CD4-positive, alpha-beta memory T cell (primary cell): ENCODE measurements around the gene SLCO3A1. TPM values are rescaled to one million over a fixed set of nuclear protein-coding genes. Genes with fewer than 3 reads are reported as not detected.

ENCODE experiments used
- CTCF ChIA-PET: fragments of 350-600 bp; sonication (Branson Sonifier 250); formaldehyde crosslinking; loops from one replicate; lab custom pipeline; 2021; ENCODE audit warnings: inconsistent platforms; ENCODE audit not compliant: partially characterized antibody; lab: Charles Lee
- POLR2A ChIA-PET: fragments of 350-600 bp; sonication (Branson Sonifier 250); formaldehyde crosslinking; loops from one replicate; lab custom pipeline; 2021; ENCODE audit not compliant: partially characterized antibody; lab: Charles Lee
- DNase-seq, 5 donors: peaks; one replicate each; pipeline versions ENCODE4 v3.0.0 to v3.0.0-alpha.2; 2020 to 2022; ENCODE audit warnings: mixed read lengths in 1 of 5
- H3K27ac ChIP-seq: one replicate; pipeline ENCODE4 v1.7.0; 2013; ENCODE audit warnings: low read depth, low read length
- H3K27me3 ChIP-seq: 2 replicates; pipeline ENCODE4 v1.7.0; 2013; ENCODE audit warnings: mild to moderate bottlenecking, low read length, moderate library complexity; ENCODE audit not compliant: insufficient read depth
- H3K36me3 ChIP-seq: 2 replicates; pipeline ENCODE4 v1.7.0; 2013; ENCODE audit warnings: mild to moderate bottlenecking, low read length, moderate library complexity; ENCODE audit not compliant: insufficient read depth
- H3K4me1 ChIP-seq: 2 replicates; pipeline ENCODE4 v1.7.0; 2013; ENCODE audit warnings: mild to moderate bottlenecking, low read length, moderate library complexity; ENCODE audit not compliant: insufficient read depth
- H3K4me3 ChIP-seq, 2 donors: one replicate each; pipeline ENCODE4 v1.7.0; 2013; ENCODE audit warnings: low read length in 2 of 2, mild to moderate bottlenecking in 1 of 2
- H3K9me3 ChIP-seq, 2 donors: one replicate each; pipeline ENCODE4 v1.7.0; 2013; ENCODE audit warnings: low read length in 2 of 2, control low read depth in 1 of 2; ENCODE audit not compliant: control insufficient read depth in 1 of 2
- H3K27ac Mint-ChIP-seq, 7 donors: one replicate each; pipeline ENCODE4 v1.8.0; 2020 to 2021; ENCODE audit warnings: mixed read lengths in 7 of 7, mild to moderate bottlenecking in 6 of 7, inconsistent platforms in 3 of 7, moderate library complexity in 3 of 7
- H3K27me3 Mint-ChIP-seq, 2 donors: one replicate each; pipeline ENCODE4 v1.8.0; 2020 to 2021; ENCODE audit warnings: mixed read lengths in 2 of 2
- H3K36me3 Mint-ChIP-seq, 2 donors: one replicate each; pipeline ENCODE4 v1.8.0; 2020 to 2021; ENCODE audit warnings: mixed read lengths in 2 of 2, inconsistent platforms in 1 of 2, mild to moderate bottlenecking in 1 of 2
- H3K4me1 Mint-ChIP-seq, 4 donors: one replicate each; pipeline ENCODE4 v1.8.0; 2020 to 2021; ENCODE audit warnings: mixed read lengths in 4 of 4, mild to moderate bottlenecking in 1 of 4
- H3K4me3 Mint-ChIP-seq, 8 donors: one replicate each; pipeline ENCODE4 v1.8.0; 2020 to 2021; ENCODE audit warnings: mixed read lengths in 8 of 8, mild to moderate bottlenecking in 7 of 8, moderate library complexity in 6 of 8, inconsistent platforms in 3 of 8
- H3K9me3 Mint-ChIP-seq, 8 donors: one replicate each; pipeline ENCODE4 v1.8.0; 2020 to 2021; ENCODE audit warnings: mixed read lengths in 8 of 8, mild to moderate bottlenecking in 5 of 8, inconsistent platforms in 3 of 8, moderate library complexity in 1 of 8
- intact Hi-C: fragments of 100-400 bp; cut with micrococcal nuclease; formaldehyde crosslinking; loops from one replicate; pipeline ENCODE4 v1.15.1; 2023
- polyA plus RNA-seq, 2 donors: library from polyadenylated mRNA; unstranded; fragments of 300-500 nt; fragmentation: Illumina TruSeq; gene quantifications; one replicate each; pipeline ENCODE4 v1.2.3, GENCODE V29; 2021
- total RNA-seq, 2 experiments: library from RNA; stranded (reverse); gene quantifications; one replicate each; pipeline ENCODE4 v1.2.3, GENCODE V29; 2021

The SLCO3A1 gene
- total and polyA plus RNA-seq, 4 experiments from 2014 or later, result 30.9 to 61.3 (median 31.9) TPM

- Histone ChIP-seq H3K27ac (no peak overlapping the region), H3K36me3 (no peaks in the 10 kb centered on the region), H3K4me3 (no peak overlapping the region), H3K4me1 (peaks cover 18% of the 10 kb centered on the region), H3K9me3 (no peaks in the 10 kb centered on the region), H3K27me3 (no peaks in the 10 kb centered on the region)
- Mint-ChIP-seq H3K4me1 (peaks cover 46 to 72% (median 63%) of the 10 kb centered on the region in 4 donors), H3K9me3 (no peaks in the 10 kb centered on the region), H3K36me3 (peaks cover 0 to 3% of the 10 kb centered on the region in 2 donors), H3K4me3 (no peak overlapping the region), H3K27ac (peak overlapping the region in 2 of 7 donors; percentile 7 to 42), H3K27me3 (no peaks in the 10 kb centered on the region)
- no peak for DNase-seq
- ChIA-PET POLR2A (no interaction called here), CTCF (no interaction called here)
- intact Hi-C loops, result no loop called here
Observed at GRCh38 chr15:92019706-92020105, 166.2 kb downstream of the SLCO3A1 start.

GRCh38 chr15:92020207-92020606 lies 166.7 kb downstream of the SLCO3A1 start:
- H3K4me1 Mint-ChIP-seq, result peaks cover 48 to 72% (median 64%) of the 10 kb centered on the region in 4 donors
- peaks cover 18% of the 10 kb centered on the region for H3K4me1 ChIP-seq
- H3K36me3 ChIP-seq, result no peaks in the 10 kb centered on the region
- no peak overlapping the region for H3K27ac Mint-ChIP-seq
- H3K9me3 Mint-ChIP-seq, result no peaks in the 10 kb centered on the region
- H3K27me3 Mint-ChIP-seq, result no peaks in the 10 kb centered on the region
- peak overlapping the region in 1 of 8 donors; percentile 11 for H3K4me3 Mint-ChIP-seq
- DNase-seq, result no peak
- H3K9me3 ChIP-seq, result no peaks in the 10 kb centered on the region
- H3K27ac ChIP-seq, result no peak overlapping the region
- H3K4me3 ChIP-seq, result no peak overlapping the region
- no peaks in the 10 kb centered on the region for H3K27me3 ChIP-seq
- ChIA-PET CTCF (no interaction called here), POLR2A (no interaction called here)
- H3K36me3 Mint-ChIP-seq, result peaks cover 0 to 3% of the 10 kb centered on the region in 2 donors
- intact Hi-C loops, result no loop called here

GRCh38 chr15:92020804-92021203 lies 167.3 kb downstream of the SLCO3A1 start:
- Histone ChIP-seq H3K27me3 (no peaks in the 10 kb centered on the region), H3K4me3 (no peak overlapping the region), H3K27ac (no peak overlapping the region), H3K36me3 (no peaks in the 10 kb centered on the region), H3K9me3 (no peaks in the 10 kb centered on the region), H3K4me1 (peaks cover 18% of the 10 kb centered on the region)
- Mint-ChIP-seq H3K4me1 (peaks cover 49 to 70% (median 61%) of the 10 kb centered on the region in 4 donors), H3K9me3 (no peaks in the 10 kb centered on the region), H3K27ac (peak overlapping the region in 1 of 7 donors; percentile 55), H3K36me3 (peaks cover 3 to 4% of the 10 kb centered on the region in 2 donors), H3K4me3 (peak overlapping the region in 1 of 8 donors; percentile 22), H3K27me3 (no peaks in the 10 kb centered on the region)
- ChIA-PET CTCF (no interaction called here), POLR2A (no interaction called here)
- no peak for DNase-seq
- intact Hi-C loops, result no loop called here

- Mint-ChIP-seq H3K36me3 (peaks cover 3 to 4% of the 10 kb centered on the region in 2 donors), H3K4me1 (peaks cover 43 to 66% (median 54%) of the 10 kb centered on the region in 4 donors), H3K27me3 (no peaks in the 10 kb centered on the region), H3K9me3 (no peaks in the 10 kb centered on the region), H3K27ac (peak overlapping the region in 1 of 7 donors; percentile 34), H3K4me3 (peak overlapping the region in 1 of 8 donors; percentile 22)
- Histone ChIP-seq H3K9me3 (no peaks in the 10 kb centered on the region), H3K4me1 (peaks cover 18% of the 10 kb centered on the region), H3K4me3 (no peak overlapping the region), H3K27ac (no peak overlapping the region), H3K36me3 (no peaks in the 10 kb centered on the region), H3K27me3 (no peaks in the 10 kb centered on the region)
- intact Hi-C loops, result no loop called here
- DNase-seq, result no peak
- CTCF ChIA-PET, result no interaction called here
- POLR2A ChIA-PET, result no interaction called here
Observed at GRCh38 chr15:92021792-92022191, 168.3 kb downstream of the SLCO3A1 start.

GRCh38 chr15:92023965-92024364 lies 170.5 kb downstream of the SLCO3A1 start:
- no peaks in the 10 kb centered on the region for H3K9me3 ChIP-seq
- H3K4me1 ChIP-seq, result peaks cover 18% of the 10 kb centered on the region
- H3K4me3 ChIP-seq, result no peak overlapping the region
- CTCF ChIA-PET, result no interaction called here
- Mint-ChIP-seq H3K27ac (no peak overlapping the region), H3K4me3 (no peak overlapping the region), H3K9me3 (no peaks in the 10 kb centered on the region), H3K36me3 (peaks cover 4 to 10% of the 10 kb centered on the region in 2 donors), H3K27me3 (no peaks in the 10 kb centered on the region), H3K4me1 (peaks cover 36 to 53% (median 43%) of the 10 kb centered on the region in 4 donors)
- POLR2A ChIA-PET, result no interaction called here
- DNase-seq, result no peak
- intact Hi-C loops, result no loop called here
- H3K27ac ChIP-seq, result no peak overlapping the region
- H3K36me3 ChIP-seq, result no peaks in the 10 kb centered on the region
- no peaks in the 10 kb centered on the region for H3K27me3 ChIP-seq

GRCh38 chr15:92025706-92026270 lies 172.3 kb downstream of the SLCO3A1 start:
- H3K4me3 ChIP-seq, result no peak overlapping the region
- ChIA-PET POLR2A (no interaction called here), CTCF (no interaction called here)
- H3K4me1 ChIP-seq, result peaks cover 12% of the 10 kb centered on the region
- peaks cover 4 to 10% of the 10 kb centered on the region in 2 donors for H3K36me3 Mint-ChIP-seq
- H3K9me3 ChIP-seq, result no peaks in the 10 kb centered on the region
- no peaks in the 10 kb centered on the region for H3K27me3 Mint-ChIP-seq
- no peaks in the 10 kb centered on the region for H3K36me3 ChIP-seq
- peaks cover 35 to 46% (median 39%) of the 10 kb centered on the region in 4 donors for H3K4me1 Mint-ChIP-seq
- H3K4me3 Mint-ChIP-seq, result no peak overlapping the region
- H3K27ac Mint-ChIP-seq, result peak overlapping the region in 1 of 7 donors; percentile 57
- H3K27me3 ChIP-seq, result no peaks in the 10 kb centered on the region
- no peak for DNase-seq
- intact Hi-C loops, result no loop called here
- no peaks in the 10 kb centered on the region for H3K9me3 Mint-ChIP-seq
- H3K27ac ChIP-seq, result no peak overlapping the region

GRCh38 chr15:92028389-92028724 lies 174.8 kb downstream of the SLCO3A1 start:
- peaks cover 9% of the 10 kb centered on the region for H3K4me1 ChIP-seq

More at GRCh38 chr15:92028389-92028724, 174.8 kb downstream of the SLCO3A1 start:
- Mint-ChIP-seq H3K36me3 (peaks cover 4 to 6% of the 10 kb centered on the region in 2 donors), H3K27ac (no peak overlapping the region), H3K4me3 (no peak overlapping the region), H3K9me3 (no peaks in the 10 kb centered on the region), H3K27me3 (no peaks in the 10 kb centered on the region), H3K4me1 (peaks cover 32 to 49% (median 42%) of the 10 kb centered on the region in 4 donors)
- H3K9me3 ChIP-seq, result no peaks in the 10 kb centered on the region
- H3K36me3 ChIP-seq, result no peaks in the 10 kb centered on the region
- H3K27ac ChIP-seq, result no peak overlapping the region
- no peak for DNase-seq
- intact Hi-C loops, result no loop called here
- H3K27me3 ChIP-seq, result no peaks in the 10 kb centered on the region
- no peak overlapping the region for H3K4me3 ChIP-seq
- CTCF ChIA-PET, result no interaction called here
- POLR2A ChIA-PET, result no interaction called here
